HG03045 (cell line): Measurements from ENCODE around the gene ALCAM.

ENCODE experiments used
- ATAC-seq: cut with Tn5 transposase; IDR thresholded peaks from one replicate; pipeline ENCODE4 v1.9.1; 2021; ENCODE audit warnings: mild to moderate bottlenecking, moderate library complexity; ENCODE audit not compliant: unreplicated experiment

The ALCAM gene

GRCh38 chr3:105424412-105425152 is 57.9 kb downstream of the ALCAM start:
- no peak for ATAC-seq

- ATAC-seq = no peak
These were observed 58.4 kb downstream of the ALCAM start for GRCh38 chr3:105425153-105425502.

GRCh38 chr3:105427332-105427731 is 60.6 kb downstream of the ALCAM start:
- no peak for ATAC-seq

GRCh38 chr3:105429034-105429762 is 62.5 kb downstream of the ALCAM start:
- ATAC-seq = no peak

- ATAC-seq = no peak
These were observed 63.7 kb downstream of the ALCAM start for GRCh38 chr3:105430455-105430854.

GRCh38 chr3:105431200-105431599 is 64.5 kb downstream of the ALCAM start:
- ATAC-seq = no peak

- ATAC-seq = no peak
These were observed 68.6 kb downstream of the ALCAM start for GRCh38 chr3:105435277-105435676.

- no peak for ATAC-seq
These were observed 70.0 kb downstream of the ALCAM start for GRCh38 chr3:105436687-105437086.

GRCh38 chr3:105440113-105440512 is 73.4 kb downstream of the ALCAM start:
- ATAC-seq = no peak

- no peak for ATAC-seq
These were observed 78.0 kb downstream of the ALCAM start for GRCh38 chr3:105444725-105445124.

GRCh38 chr3:105448338-105448982 is 81.8 kb downstream of the ALCAM start:
- no peak for ATAC-seq

- ATAC-seq = no peak
These were observed 82.7 kb downstream of the ALCAM start for GRCh38 chr3:105449414-105449813.

- no peak for ATAC-seq
These were observed 89.3 kb downstream of the ALCAM start for GRCh38 chr3:105456017-105456416.

- ATAC-seq = no peak
These were observed 92.0 kb downstream of the ALCAM start for GRCh38 chr3:105458518-105459215.

- no peak for ATAC-seq
These were observed 93.0 kb downstream of the ALCAM start for GRCh38 chr3:105459566-105460290.

- no peak for ATAC-seq
These were observed 96.9 kb downstream of the ALCAM start for GRCh38 chr3:105463620-105464019.

- no peak for ATAC-seq
These were observed 98.6 kb downstream of the ALCAM start for GRCh38 chr3:105465251-105465853.

GRCh38 chr3:105466072-105466471 is 99.4 kb downstream of the ALCAM start:
- no peak for ATAC-seq

GRCh38 chr3:105466495-105467404 is 100.0 kb downstream of the ALCAM start:
- no peak for ATAC-seq
